Measurements from ENCODE around the gene CCNF. TPM values are rescaled to one million over a fixed set of nuclear protein-coding genes. Genes with fewer than 3 reads are reported as not detected.
A peak's percentile ranks its signal among the peaks of the same experiment; 100 is the strongest.

Gene CCNF
- total RNA-seq, 1 experiment from 2014 or later, result 82.6 TPM

DNA sequence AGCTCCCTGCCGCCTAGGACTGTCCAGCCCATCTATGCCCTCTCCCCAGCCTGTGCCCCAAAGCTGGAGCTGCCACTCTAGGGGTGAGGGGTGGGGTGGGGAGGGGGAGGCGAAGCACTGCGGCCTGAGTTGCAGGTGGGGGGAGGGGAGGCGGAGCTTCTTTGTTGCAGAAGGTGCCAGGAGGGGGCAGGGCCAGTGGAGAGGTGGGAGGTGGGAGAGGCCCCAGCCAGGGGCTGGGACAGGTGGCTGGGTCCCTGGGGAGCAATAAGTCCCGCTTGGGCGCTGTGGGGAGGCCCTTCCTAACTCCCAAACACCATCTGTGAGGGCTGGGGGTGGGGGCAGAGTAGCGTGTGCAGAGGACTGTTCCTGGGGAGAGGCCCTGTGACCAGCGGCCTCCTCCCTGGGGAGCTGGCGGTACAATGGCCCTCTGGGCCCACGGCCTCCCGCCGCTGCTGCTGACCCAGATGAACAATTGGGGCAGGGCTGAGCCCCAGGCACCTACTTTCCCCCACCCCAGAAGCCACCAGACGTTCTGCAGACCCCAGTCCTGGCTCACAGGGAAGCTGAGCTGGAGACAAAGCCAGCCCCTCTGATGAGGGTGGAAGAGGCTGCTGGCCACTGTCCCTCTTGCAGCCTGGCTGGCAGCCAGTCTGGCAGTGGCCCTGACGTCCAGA, 39.6 kb downstream of the CCNF start:
- Histone ChIP-seq H3K36me3 (replicated peaks; ENCODE audit: control insufficient read depth, insufficient read depth, low read length) (no peaks in the 10 kb centered on the region; the same call in 1 of the 2 replicates), H3K4me3 (ENCODE audit: insufficient read depth, low read depth, low read length) (peak overlapping the region; percentile 52), H3K27me3 (ENCODE audit: control insufficient read depth, insufficient read depth, low read length) (peaks cover 50% of the 10 kb centered on the region)
- DNase-seq, result peak; percentile 87

DNA sequence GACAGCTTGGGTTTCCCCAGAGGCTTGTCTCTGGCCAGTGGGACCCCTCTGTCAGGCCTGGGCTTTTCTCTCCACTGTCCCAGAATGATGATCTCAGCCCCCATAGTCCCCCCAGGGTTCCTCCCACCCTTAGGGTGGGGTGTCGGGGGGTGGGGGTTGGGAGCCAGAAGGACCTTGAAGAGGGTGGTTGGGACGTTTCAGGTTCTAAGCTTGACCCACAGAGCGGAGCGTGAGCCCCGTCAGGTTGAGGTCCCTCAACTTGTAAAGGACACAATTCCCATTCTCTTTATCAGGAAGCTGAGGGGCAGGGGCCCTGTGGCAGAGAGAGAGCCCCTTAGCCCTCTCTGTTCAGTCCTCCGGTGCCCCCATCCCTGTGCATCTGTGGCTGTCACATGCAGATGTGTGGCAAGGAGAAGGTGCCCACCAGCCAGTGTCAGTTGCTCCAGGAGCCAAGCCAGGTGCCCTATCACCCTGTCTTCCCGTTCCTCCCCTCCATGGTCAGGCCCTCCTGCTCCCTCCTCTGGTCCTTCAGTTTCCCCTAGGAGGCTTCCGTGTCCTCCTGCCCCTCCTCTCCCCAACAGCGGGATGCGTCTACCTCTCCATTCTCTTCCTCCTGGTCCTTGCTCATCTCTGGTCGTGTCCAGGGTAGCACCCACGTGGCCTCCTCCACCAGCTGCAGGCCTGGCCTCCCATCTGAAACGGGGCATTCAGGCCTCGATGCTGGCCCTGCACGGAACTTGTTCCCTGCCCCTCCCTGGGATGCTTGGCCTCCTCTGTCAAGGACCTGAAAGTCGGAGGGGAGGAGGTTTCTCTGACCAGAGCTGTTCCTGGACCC, 40.4 kb downstream of the CCNF start:
- Histone ChIP-seq H3K27me3 (ENCODE audit: control insufficient read depth, insufficient read depth, low read length) (peaks cover 56% of the 10 kb centered on the region), H3K4me3 (ENCODE audit: insufficient read depth, low read depth, low read length) (no peak overlapping the region), H3K36me3 (replicated peaks; ENCODE audit: control insufficient read depth, insufficient read depth, low read length) (no peaks in the 10 kb centered on the region; the same call in 1 of the 2 replicates)
- peak; percentile 71 for DNase-seq

DNA sequence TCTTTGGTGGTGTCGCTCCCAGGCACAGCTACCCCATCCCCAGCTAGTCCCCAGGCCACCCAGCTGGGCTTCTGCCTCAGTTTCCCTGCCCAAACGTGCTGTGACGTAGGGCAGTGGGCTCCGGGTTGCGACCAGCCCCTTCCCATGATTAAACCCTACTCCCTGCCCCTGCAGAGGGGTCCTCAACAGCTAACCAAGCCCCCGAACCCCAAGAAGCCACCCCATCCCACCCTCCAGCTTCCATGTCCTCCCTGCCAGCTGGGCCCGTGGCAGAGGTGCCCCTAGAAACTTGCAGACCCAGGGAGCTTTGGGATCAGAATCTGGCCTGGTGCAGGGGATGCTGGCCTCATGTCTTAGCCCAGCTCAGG, 41.0 kb downstream of the CCNF start:
- no peak for DNase-seq
- peaks cover 56% of the 10 kb centered on the region for H3K27me3 ChIP-seq (ENCODE audit: control insufficient read depth, insufficient read depth, low read length)

DNA sequence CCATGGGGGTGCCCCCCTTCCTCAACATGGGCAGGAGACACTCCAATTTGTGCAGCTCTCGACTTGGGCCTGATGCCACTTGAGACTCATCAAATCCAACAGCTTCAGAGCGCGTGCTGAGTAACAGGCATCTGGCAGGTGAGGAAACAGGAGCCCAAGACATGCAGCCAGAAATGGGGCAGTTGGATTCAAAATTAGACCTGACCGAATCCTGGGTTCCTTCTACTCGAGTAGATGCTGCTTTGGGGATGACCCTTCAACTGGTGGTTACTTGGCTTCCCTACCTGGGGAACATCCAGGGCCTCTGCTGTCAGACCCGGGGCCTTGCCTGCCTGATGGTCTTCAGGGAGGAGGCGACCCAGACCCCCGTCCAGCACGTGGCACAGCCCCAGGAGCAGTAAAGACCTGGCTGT, 41.4 kb downstream of the CCNF start:
- Histone ChIP-seq H3K36me3 (replicated peaks; ENCODE audit: control insufficient read depth, insufficient read depth, low read length) (no peaks in the 10 kb centered on the region), H3K27me3 (ENCODE audit: control insufficient read depth, insufficient read depth, low read length) (peaks cover 56% of the 10 kb centered on the region), H3K4me3 (ENCODE audit: insufficient read depth, low read depth, low read length) (no peak overlapping the region)
- no peak for DNase-seq

More for the DNA sequence above, 41.0 kb downstream of the CCNF start:
- Histone ChIP-seq H3K4me3 (ENCODE audit: insufficient read depth, low read depth, low read length) (no peak overlapping the region), H3K36me3 (replicated peaks; ENCODE audit: control insufficient read depth, insufficient read depth, low read length) (no peaks in the 10 kb centered on the region; the same call in 1 of the 2 replicates)

DNA sequence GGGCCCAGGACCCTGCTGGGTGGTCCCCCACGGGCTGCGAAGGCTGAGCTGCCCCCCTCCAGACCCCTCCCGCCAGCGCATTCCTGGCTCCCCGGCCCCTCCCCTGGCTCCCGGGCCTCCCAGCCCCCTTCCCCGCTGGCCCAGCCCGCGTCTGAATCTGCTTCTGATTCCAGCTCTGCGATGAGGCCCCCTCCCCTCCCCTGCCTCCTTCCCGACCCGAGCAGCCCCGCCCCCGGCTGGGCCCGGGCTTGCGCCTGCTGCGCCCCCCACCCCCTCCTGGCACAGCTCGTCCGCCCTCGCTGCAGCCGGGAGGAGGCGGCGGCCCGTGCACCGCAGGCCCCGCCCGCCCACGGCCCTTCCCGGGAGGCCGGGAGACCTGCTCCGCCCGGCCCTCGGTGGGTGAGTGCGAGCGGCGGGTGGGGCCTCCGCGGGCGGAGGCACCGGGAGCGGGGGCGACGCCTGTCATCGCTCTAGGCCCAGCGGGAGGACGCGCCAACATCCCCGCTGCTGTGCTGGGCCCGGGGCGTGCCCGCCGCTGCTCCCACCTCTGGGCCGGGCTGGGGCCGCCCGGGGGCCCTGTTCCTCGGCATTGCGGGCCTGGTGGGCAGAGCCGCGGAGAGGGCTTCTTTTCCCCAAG, 41.9 kb downstream of the CCNF start, which contains the start of gene NTN3:
Gene NTN3, plus strand, starts transcription at position 282 of the 637 bp plus-strand sequence. CDS start 405 bp downstream, outside the sequence.
- Histone ChIP-seq H3K36me3 (replicated peaks; ENCODE audit: control insufficient read depth, insufficient read depth, low read length) (no peaks in the 10 kb centered on the region), H3K4me3 (ENCODE audit: insufficient read depth, low read depth, low read length) (peak within 1 kb of the TSS; percentile 37), H3K27me3 (ENCODE audit: control insufficient read depth, insufficient read depth, low read length) (peaks cover 56% of the 10 kb centered on the region)
- DNase-seq, result peak; percentile 96

DNA sequence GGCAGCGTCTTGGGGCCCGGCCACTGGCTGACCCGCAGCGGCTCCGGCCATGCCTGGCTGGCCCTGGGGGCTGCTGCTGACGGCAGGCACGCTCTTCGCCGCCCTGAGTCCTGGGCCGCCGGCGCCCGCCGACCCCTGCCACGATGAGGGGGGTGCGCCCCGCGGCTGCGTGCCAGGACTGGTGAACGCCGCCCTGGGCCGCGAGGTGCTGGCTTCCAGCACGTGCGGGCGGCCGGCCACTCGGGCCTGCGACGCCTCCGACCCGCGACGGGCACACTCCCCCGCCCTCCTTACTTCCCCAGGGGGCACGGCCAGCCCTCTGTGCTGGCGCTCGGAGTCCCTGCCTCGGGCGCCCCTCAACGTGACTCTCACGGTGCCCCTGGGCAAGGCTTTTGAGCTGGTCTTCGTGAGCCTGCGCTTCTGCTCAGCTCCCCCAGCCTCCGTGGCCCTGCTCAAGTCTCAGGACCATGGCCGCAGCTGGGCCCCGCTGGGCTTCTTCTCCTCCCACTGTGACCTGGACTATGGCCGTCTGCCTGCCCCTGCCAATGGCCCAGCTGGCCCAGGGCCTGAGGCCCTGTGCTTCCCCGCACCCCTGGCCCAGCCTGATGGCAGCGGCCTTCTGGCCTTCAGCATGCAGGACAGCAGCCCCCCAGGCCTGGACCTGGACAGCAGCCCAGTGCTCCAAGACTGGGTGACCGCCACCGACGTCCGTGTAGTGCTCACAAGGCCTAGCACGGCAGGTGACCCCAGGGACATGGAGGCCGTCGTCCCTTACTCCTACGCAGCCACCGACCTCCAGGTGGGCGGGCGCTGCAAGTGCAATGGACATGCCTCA, 42.6 kb downstream of the CCNF start:
- DNase-seq, result no peak
- peak overlapping the region; percentile 37 for H3K4me3 ChIP-seq (ENCODE audit: insufficient read depth, low read depth, low read length)
- peaks cover 56% of the 10 kb centered on the region for H3K27me3 ChIP-seq (ENCODE audit: control insufficient read depth, insufficient read depth, low read length)
- no peaks in the 10 kb centered on the region for H3K36me3 ChIP-seq (replicated peaks; ENCODE audit: control insufficient read depth, insufficient read depth, low read length)

DNA sequence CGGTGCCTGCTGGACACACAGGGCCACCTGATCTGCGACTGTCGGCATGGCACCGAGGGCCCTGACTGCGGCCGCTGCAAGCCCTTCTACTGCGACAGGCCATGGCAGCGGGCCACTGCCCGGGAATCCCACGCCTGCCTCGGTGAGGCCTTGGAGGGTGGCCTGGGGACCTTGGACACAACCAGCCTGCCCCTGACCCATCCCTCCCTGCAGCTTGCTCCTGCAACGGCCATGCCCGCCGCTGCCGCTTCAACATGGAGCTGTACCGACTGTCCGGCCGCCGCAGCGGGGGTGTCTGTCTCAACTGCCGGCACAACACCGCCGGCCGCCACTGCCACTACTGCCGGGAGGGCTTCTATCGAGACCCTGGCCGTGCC, 43.2 kb downstream of the CCNF start:
- Histone ChIP-seq H3K36me3 (replicated peaks; ENCODE audit: control insufficient read depth, insufficient read depth, low read length) (no peaks in the 10 kb centered on the region), H3K4me3 (ENCODE audit: insufficient read depth, low read depth, low read length) (no peak overlapping the region), H3K27me3 (ENCODE audit: control insufficient read depth, insufficient read depth, low read length) (peaks cover 56% of the 10 kb centered on the region)
- no peak for DNase-seq

DNA sequence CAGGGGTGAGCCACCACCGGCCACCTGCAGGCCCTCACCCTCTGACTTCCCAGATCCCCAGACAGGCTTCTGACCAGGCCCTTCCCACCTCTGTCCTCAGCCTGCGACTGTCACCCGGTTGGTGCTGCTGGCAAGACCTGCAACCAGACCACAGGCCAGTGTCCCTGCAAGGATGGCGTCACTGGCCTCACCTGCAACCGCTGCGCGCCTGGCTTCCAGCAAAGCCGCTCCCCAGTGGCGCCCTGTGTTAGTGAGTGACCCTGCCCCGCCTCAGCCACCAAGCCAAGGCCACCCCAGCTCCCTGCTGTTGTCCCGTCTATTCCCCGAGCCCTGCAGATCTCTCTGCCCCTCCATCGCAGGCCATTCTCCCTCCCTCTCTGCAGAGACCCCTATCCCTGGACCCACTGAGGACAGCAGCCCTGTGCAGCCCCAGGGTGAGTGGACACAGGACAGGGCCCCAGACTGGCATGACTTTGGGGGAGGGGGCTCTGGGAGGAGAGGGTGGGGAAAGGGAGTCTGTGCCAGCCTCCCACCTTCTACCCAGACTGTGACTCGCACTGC, 43.7 kb downstream of the CCNF start:
- Histone ChIP-seq H3K4me3 (ENCODE audit: insufficient read depth, low read depth, low read length) (peak overlapping the region; percentile 73), H3K27me3 (ENCODE audit: control insufficient read depth, insufficient read depth, low read length) (peaks cover 56% of the 10 kb centered on the region), H3K36me3 (replicated peaks; ENCODE audit: control insufficient read depth, insufficient read depth, low read length) (no peaks in the 10 kb centered on the region)
- peak; percentile 68 for DNase-seq

DNA sequence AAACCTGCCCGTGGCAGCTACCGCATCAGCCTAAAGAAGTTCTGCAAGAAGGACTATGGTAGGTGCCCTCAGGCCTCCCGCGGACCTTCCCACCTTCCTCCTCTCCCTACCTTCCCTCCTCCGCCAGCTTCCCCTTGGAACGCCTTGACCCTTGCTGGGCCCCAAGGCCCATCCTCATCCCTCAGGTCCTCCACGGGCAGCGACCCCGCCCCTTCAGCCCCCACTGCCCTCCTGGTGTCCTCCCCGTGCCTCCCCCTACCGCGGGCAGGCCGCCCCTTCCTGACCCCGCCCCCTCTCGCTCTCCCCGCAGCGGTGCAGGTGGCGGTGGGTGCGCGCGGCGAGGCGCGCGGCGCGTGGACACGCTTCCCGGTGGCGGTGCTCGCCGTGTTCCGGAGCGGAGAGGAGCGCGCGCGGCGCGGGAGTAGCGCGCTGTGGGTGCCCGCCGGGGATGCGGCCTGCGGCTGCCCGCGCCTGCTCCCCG, 44.2 kb downstream of the CCNF start:
- H3K4me3 ChIP-seq (ENCODE audit: insufficient read depth, low read depth, low read length), result peak overlapping the region; percentile 73
- peaks cover 52% of the 10 kb centered on the region for H3K27me3 ChIP-seq (ENCODE audit: control insufficient read depth, insufficient read depth, low read length)

DNA sequence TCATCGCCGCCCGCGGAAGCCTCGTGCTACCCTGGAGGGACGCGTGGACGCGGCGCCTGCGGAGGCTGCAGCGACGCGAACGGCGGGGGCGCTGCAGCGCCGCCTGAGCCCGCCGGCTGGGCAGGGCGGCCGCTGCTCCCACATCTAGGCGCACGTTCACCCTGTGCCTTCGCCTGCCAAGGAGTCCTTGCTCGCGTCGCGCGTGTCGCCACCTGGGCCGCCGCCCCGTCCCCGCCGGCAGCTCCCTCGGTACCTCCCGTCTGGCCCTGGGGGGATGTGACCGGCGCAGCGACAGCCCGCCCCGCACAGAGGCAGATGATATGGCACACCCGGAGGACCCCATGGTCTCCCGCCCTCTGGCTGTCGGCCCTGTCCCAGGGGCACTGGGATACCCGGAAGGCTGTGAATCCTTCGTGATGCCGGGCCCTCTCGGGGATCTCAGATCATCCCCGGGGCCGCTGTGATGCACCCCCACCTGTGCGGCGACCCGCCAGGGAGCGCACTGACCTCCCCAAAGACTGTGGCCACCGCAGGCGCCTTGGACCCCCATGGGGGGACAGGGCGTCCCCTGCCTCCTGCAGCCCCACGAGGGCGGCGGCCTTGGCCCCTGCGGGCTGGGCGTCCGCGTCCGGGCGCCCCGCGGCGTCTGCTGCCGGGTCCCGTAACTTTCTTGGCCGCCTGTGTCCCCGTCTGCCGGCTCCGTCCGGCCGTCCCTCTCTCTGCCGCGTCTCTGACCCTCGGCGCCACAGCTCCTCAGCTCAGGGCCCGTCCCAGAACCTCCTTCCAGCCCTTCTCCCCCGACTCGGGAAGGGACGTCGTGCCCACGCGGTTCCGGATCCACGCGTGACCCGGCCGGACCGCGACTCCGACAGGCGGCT, 45.0 kb downstream of the CCNF start:
- peak overlapping the region; percentile 73 for H3K4me3 ChIP-seq (ENCODE audit: insufficient read depth, low read depth, low read length)
- H3K27me3 ChIP-seq (ENCODE audit: control insufficient read depth, insufficient read depth, low read length), result peaks cover 46% of the 10 kb centered on the region
- DNase-seq, result peak; percentile 90
- H3K36me3 ChIP-seq (replicated peaks; ENCODE audit: control insufficient read depth, insufficient read depth, low read length), result no peaks in the 10 kb centered on the region

More for the DNA sequence above, 44.2 kb downstream of the CCNF start:
- peak; percentile 87 for DNase-seq
- no peaks in the 10 kb centered on the region for H3K36me3 ChIP-seq (replicated peaks; ENCODE audit: control insufficient read depth, insufficient read depth, low read length)

DNA sequence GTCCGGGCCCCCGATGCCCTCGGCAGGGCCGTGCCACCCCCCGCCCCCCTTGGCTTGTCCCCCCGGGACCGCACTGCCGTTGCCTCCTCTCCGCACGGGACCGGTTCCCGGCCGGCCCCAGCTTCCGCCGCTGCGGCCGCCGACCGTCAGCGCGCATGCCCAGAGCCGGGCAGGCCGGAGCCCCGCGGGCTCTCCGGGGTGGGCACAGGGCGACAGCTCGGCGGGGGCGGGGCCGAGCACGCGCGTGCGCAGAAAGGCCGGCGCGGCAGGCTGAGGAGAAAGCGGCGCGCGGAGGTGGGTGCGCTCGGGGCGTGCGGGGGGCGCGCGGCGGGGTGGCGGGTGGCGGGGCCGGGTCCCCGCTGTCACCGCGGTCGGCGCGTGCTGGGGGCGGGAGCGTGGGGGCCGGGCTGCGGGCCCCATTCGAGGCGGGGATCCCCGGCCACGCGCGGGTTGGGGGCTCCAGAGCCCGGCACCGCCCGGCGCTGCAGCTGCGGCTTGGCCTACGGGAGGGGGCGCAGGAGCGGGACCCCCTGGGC, 45.7 kb downstream of the CCNF start, which contains the start of gene TBC1D24:
Gene TBC1D24, plus strand, starts transcription at position 251 of the 536 bp plus-strand sequence. CDS start 21,022 bp downstream, outside the sequence.
- DNase-seq, result peak; percentile 100
- peaks cover 41% of the 10 kb centered on the region for H3K27me3 ChIP-seq (ENCODE audit: control insufficient read depth, insufficient read depth, low read length)
- peak within 1 kb of the TSS; percentile 73 for H3K4me3 ChIP-seq (ENCODE audit: insufficient read depth, low read depth, low read length)
- H3K36me3 ChIP-seq (replicated peaks; ENCODE audit: control insufficient read depth, insufficient read depth, low read length), result no peaks in the 10 kb centered on the region

DNA sequence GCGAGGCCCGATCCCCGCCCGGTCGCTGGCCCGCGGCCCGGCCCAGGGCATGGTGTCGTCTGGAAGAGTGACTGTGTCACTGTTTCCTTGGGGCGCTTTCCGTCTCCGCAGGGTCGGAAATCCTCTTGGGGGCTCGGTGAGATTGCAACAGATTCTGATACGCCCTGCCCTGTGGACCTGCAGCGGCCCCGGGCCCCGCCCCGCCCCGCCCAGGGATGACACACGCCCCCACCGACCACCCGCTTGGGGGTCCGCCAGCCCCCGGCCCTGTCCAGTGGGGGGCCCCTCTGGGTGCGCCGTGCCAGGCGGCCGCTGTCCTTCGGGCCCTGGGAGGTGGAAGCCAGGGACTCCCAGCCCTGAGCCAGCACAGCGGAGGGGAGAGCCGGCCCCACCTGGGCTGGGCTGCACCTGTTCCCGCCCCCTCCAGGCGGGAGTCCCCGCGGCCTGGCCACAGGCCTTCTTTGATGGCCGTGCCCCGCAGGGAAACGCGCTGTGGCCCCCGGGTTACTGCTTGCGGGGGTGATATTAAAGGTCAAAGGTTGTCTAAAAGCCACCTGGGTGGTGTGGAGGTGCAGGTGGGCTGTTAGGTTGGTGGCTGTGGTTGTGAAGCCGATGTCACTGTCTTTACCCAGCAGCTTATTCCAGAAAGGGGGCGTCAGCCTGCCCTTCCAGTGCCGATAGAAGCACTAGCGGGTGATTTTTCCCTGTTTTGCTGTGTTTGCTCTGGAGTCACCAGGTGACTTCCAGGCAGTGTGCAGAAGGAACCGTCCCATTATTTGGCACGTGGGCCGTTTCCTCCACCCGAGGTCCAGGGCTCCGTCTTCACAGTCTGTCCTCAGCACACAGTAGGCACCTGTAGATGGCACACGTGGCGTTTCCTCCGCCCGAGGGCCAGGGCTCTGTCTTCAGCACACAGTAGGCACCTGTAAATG, 46.4 kb downstream of the CCNF start:
- H3K27me3 ChIP-seq (ENCODE audit: control insufficient read depth, insufficient read depth, low read length), result peaks cover 33% of the 10 kb centered on the region
- H3K4me3 ChIP-seq (ENCODE audit: insufficient read depth, low read depth, low read length), result peak overlapping the region; percentile 63
- no peaks in the 10 kb centered on the region for H3K36me3 ChIP-seq (replicated peaks; ENCODE audit: control insufficient read depth, insufficient read depth, low read length)
- peak; percentile 95 for DNase-seq

All from H7 (cell line).